ENCODE data around the gene SKP1.

The SKP1 gene

DNA sequence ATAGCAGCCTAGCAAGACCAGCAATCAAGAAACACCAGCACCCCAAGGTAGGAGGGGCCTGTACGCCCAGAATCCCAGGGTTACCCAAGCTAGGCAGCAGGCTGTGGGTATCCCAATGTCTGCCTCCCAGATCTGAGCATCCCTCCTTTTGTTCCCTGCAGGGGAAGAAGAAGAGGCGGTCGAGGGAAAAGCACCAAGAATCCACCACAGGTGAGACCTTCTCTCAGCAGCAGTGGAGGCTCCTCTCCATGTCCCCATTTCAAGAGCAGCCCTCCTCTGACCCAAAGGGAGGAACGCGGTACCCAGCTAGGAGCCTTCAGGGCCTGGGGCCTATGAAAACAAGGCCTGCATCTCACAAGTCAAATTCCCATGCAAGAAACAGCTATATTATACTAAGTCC lies 33.3 kb downstream of the SKP1 start:
- DNase-seq, result no peak

DNA sequence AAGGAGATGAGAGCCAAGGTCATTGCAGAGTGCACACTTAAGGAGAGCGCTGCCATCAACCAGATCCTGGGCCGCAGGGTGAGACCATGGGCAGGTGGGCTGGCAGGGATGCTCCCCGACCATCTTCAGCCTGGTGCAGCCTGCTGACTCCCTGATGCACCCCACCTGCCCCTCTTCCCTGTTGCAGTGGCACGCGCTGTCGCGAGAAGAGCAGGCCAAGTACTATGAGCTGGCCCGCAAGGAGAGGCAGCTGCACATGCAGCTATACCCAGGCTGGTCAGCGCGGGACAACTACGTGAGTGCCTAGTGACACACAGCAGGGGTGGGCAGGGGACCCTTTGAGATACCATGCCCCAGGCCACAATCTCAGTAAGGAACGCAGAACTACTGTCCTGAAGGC lies 33.9 kb downstream of the SKP1 start:
- no peak for DNase-seq

DNA sequence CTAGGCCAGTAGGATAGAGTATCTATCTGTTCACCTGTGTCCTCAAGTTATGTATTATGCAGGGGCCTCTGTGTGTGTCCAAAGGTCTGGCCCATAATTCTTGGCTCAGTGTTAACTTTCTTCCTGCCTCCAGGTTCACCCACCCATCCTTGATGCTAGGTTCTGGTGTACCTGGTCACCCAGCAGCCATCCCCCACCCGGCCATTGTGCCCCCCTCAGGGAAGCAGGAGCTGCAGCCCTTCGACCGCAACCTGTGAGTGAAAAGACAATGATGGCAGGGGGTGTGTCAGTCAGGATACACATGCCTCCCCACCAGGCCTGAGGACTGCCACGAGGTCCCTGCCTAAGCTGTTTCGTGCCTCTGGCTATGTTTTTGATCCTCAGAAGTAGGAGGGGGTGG lies 34.7 kb downstream of the SKP1 start:
- DNase-seq, result no peak

DNA sequence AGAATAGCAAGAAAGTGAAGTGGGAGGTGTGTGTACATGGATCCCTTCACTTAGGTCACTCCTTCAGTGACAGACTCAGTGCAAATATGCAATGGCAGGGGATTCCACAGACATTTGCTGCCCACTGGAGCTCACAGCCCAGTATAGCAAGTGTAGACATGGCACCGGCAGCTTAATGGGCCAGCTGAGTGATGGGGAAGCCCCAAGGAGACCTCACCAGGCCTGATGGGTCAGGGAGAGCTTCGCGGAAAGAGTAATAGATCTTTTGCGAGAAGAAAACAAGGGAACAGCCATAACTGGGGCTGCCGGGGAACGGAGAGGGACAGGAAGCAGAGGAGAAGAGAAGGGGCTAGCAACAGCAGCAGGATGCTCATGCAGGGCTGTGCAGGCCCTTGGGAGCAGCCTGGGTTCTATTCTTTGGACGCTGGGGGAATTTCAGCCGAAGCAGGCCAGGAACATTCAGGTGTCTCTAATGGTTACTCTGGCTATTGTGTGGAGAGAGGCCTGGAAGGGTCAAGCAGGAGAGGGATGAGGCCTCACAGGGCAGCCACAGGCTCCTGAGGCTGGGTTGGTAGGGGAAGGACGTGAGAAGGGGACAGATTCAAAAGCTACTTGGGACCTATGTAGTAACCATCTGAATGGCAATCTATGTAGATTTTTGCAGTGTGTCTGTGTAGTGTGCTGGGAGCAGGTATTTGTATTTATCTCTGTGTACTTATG lies 35.3 kb downstream of the SKP1 start:
- DNase-seq, result peak; percentile 24

DNA sequence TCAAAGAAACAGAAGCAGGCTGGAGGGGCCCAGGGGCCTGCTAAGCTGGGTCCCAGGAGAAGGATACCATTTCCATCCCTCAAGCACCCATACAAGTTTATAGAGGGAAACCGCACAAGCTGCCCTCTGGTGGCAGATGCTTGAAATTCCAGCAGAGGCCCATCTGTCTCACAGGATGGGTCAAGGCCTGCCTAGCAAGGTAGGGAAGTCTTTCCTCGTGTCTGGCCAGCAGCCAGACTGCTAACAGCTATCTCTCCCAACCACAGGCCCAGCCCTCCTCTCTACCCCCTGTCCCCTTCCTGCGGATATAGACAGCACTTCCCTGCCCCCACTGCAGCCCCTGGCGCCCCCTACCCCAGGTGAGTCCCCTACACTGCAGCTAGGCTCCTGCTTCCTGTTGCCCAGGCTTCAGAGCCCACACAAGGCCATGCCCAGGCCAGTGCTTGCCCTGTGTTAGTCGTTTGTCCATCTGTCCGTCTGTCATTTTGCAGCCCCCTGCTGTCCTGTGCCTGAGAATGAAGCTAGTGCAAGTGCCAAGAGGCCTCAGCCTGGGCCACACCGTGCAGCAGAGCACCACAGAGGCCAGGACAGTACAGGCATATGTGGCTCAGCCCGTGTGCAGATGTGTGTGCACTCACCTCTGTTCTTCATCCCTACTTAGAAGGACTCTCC lies 36.1 kb downstream of the SKP1 start:
- peak; percentile 94 for DNase-seq

DNA sequence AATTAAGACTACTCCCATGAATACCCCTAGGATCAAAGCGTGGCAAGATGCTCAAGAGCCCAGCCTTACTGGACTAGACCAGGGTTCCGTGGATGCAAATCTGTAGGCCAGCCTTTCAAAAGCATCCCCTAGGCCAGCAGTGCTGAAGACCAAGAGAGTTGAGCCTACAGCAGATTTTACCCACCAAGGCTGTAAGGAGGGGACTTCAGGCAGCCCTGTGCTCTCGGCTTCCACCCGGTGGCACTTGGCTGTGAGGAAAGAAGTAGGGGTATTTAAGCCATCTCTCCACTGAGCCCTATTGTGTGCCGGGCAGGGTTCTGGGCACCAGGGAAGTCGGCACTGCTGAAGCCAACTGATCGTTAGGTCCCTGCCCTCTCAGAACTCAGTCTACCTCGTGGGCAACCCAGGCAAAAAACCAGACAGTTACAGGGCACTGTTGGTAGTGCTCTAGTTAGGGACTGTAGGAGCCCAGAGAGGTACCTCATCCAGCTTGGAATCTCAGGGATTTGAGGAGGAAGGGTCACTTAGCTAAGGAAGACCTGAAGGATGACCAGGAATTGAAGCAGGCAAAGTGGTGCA lies 36.8 kb downstream of the SKP1 start:
- DNase-seq, result no peak

DNA sequence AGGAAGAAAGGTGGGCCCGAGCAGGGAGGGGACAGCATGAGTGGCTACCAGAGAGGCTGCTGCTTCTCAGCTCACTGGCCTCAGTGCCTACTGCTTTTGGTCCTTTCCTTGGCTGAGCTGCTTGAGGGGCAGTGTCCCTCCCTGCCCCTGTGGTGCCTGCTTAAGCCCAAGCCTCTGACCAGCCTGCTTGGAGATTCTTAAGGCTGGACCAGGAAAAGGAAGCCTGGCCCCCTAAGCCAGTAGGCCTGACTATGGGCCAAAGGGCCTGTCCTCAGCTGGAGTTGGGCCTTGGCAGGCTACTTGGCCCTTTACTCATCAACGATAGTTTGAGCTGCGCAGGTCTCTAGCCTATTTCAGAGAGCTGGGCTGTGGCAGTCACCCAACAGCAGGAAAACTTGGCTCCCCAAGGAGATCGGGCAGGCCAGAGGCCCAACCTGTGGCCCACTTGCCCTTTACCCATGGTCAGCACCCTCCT lies 37.3 kb downstream of the SKP1 start:
- DNase-seq, result no peak

DNA sequence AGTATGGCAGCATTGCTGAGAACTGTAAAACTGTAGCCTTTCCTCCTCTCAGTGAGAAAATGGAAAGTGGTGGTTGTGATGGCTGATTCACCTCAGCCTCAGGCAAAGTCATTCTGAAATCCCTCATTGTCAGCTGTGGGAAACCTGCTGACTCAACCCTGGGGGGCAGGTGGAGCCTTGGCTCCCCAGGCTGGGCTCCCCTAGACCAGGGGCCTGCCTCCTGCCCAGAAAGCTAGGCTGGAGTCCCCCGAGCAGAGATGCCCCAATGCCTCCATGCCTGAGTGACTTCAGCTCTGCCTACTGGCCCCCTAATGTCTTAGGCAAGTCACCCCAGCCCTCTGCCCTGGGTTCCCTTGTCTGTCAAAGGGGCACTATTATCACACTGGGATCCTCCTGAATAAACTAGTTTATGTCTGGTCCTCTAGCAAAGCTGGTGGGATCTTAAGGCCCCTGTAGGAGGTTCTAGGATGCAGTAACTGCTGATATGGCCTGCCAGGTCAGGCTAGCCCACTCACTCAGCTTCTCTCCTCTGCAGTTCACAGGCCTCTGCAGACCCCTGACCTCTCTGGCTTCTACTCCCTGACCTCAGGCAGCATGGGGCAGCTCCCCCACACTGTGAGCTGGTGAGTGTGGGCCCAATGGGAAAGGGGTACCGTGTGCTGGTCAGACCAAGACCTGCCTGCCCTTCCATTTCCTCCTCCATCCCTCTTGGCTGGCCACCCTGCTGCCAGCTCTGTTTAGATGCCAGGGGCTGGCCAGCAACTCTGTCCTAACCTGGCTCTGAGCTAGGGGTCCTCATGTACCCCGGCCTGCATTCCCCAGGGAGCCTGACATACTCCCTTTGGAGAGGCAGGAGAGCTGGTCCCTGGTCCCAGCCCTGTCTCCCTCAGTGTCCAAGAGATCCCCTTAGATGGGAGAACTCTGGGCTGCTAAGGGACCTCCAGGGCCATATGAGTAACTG lies 38.1 kb downstream of the SKP1 start:
- DNase-seq, result no peak

DNA sequence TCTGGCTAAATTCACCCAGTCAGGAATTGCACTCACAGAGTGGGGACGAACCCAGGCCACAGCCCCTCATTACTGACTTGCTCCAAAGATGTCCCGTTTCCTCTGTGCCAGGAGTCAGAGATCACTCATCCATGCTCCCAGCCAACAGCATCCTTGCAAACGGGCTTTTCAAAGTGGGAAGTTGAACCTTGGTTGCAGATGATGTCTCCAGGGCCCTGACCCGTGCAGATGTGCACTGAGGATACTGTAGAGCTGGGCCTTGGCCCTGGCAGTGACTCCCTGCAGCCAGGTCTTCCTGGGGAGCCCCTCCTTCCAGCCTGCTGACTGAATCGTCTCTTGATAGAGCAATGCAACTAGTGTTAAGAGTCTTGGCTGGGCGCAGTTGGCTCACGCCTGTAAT lies 40.0 kb downstream of the SKP1 start:
- no peak for DNase-seq

DNA sequence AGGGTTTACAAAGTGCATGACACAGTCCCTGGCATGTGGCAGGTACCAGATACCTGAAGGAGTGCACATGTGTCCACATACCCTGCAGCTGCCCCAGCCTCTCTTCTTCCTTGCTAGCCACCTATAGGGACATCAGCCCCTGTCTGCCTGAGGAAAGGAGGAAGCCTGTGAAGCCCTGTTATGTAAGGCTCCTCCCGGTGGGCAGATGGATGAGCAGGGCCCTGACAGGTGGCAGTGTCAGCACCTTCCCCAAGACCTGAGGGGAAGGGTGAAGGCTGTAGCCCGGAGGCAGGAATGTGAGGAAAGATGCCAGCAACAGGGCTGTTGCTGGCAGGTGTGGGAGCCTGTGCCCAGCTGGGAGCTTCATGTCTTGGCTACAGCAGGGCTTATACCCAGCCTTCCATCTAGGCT lies 40.5 kb downstream of the SKP1 start:
- DNase-seq, result no peak

DNA sequence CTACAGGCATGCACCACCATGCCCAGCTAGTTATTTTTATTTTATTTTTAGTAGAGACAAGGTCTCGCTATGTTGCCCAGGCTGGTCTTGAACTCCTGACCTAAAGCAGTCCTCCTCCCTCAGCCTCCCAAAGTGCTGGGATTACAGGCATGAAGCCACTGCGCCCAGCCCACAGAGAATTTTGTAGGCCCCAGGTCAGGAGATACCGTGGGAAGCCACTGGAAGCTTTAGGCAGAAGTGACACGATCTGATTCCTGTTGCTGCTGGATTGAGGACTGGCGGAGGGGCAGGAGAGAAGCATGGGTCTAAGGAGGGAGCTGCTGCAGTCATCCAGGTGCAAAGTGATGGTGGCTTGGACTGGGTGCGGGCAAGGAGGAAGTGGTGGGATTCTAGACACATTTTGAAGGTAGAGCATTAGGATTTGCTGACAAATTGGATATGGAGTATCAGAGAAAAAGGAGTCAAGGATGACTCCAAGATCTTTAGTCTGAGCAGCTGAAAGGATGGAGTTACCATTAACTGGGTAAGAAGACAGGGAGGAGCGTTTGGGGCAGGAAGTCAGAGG lies 41.6 kb downstream of the SKP1 start:
- no peak for DNase-seq

DNA sequence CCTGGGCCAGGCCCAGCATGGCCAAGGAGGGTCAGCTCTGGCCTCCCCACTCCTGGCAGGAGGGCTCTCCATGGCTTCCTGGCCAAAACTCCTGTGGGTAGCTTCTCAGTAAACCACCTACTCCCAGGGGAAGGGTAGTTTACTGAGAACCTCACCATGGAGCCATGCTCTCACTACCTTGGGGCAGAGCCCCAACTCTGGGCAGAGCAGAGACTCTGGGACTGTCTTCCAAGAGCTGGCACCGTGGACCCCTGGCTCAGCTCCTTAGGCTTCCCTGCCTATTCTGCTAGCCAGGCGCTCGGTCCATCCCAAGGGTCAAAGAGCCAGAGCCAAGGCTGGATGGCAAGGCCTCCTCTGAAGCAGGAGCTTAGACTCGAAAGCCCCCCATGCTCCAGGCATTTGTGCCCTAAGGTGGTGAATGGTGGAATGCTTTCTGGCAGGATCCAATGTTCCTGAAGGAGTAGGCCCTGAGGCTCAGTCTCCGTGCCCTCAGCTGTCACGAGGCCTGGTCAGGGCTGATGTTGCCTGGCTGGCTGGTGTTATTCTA lies 42.7 kb downstream of the SKP1 start:
- DNase-seq, result no peak

DNA sequence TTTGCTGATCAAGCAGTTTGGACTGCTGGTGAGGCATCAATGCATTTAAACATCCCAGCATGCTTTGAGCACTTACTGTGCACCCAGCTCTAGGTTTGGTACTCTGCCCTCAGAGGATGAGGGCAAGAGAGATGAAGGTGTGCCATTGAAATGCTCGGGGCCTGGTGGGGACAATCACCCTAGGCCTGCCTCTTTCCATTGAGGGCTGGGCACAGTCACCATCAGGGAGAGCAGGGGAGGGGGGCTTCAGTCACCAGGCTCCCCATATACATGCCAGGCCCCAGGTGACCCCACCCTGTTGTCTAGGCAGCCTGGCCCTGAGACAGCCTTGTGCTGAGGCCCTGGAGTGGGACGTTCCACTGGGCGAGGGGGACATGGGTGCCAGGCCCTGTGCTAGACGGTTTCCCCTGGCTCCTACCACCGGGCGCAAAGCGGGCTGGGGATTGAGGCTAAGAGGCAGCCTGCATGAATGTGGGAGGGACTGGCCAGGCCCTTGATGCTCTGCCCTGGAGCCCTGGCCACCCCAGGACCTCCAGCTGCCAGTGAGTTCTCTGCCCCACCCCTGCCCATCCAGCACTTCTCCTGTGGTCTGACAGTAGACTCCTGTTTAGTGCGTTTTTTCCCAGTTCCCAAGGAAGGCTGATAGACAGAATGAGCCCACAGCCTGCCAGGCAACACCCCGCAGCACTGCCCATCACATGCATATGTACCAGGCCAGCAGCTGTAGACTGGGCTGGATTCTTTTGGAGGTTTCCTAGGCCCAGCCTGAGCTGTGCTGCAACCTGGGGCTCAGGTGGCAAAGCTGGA lies 43.4 kb downstream of the SKP1 start:
- no peak for DNase-seq

DNA sequence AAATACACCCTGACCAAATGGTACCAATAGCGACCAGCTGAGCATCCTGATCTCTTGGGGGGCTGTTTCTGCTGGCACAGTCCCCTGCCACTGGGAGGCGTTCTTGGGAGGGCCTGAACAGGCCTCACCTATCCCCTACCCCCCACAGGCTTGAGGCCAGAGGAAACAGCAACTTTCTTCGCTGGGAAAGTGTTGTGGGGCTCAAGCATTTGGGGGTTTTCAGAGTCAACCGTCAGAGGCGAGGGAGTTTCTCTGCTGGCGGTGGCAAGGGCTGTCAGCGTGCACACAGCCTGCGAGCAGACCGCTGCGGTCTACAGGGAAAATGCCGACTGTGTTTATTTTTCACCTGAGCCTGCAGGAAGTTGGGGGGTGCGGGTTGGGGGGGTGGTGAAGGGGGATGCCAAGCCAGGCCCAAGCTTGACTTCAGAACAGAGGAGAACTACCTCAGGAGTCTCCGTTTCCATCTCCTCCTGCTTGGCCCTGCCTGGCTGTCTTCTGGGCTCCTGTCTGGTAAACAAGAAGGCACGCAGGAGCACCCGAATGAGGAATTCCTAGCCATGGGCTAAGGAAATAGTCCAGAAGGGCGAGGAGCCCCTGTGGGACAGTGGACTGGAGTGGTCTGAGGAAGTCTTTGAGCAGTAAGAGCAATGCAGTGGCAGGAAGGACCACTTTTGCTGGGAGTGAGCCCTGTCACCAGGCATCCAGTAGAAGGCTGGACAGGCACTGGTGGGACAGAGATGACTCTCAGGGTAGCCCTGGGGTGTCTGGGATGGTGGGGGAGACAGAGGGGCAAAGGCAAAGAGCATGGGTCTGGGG lies 44.2 kb downstream of the SKP1 start:
- no peak for DNase-seq

DNA sequence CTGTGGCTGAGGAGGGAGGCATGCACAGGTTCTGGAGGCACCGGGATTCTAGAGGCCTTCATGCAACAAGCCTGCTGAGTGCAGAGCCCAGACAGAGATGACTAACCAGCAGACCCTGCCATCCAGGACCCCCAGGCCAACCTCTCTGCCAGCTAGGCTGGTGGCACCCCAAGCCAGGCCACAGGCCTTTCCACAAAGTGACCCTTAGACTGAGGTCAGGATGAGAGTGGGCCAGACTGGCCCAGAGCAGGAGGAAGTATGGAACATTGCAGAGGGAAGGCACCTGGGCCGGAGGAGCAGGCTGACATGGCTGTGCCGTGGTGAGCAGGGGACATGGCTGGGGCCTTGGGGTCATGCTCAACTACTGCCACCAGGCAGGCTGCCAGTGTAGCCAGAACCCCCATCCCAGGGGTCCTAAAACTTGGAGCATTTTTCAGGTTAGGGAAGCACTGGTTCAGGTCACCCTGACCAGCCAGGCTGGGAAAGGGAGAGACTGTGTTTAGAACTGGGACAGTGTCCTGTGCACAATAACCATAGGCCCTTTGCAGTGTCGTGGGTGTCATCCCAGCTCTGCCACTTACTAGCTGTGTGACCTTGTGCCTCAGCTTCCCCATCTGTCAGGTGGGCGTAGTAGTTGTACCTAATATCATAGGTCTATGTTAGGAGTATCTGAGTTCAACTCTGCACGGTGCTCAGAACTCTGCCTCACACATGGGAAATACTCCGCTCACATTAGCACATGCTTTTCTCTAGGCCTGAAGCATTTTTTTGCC lies 45.0 kb downstream of the SKP1 start:
- DNase-seq, result no peak

DNA sequence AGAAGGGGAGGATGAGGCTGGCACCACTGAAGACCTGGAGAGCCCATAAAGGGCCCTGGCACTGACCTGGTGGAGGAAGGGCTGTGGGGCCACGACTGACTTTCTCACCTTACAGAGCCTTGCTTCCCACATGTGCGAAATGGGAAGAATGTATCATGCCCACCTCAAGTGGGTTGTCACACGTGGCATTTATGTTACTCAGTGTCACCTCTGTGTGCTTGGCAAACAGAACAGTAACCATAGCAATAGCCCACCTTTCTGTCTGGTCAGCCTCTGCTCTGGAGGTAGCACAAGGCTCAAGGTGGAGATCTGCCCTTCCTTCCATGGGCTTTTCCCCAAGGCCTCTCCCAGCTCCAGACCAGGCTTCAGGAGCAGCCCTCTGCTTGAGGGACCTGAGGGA lies 45.6 kb downstream of the SKP1 start:
- no peak for DNase-seq

DNA sequence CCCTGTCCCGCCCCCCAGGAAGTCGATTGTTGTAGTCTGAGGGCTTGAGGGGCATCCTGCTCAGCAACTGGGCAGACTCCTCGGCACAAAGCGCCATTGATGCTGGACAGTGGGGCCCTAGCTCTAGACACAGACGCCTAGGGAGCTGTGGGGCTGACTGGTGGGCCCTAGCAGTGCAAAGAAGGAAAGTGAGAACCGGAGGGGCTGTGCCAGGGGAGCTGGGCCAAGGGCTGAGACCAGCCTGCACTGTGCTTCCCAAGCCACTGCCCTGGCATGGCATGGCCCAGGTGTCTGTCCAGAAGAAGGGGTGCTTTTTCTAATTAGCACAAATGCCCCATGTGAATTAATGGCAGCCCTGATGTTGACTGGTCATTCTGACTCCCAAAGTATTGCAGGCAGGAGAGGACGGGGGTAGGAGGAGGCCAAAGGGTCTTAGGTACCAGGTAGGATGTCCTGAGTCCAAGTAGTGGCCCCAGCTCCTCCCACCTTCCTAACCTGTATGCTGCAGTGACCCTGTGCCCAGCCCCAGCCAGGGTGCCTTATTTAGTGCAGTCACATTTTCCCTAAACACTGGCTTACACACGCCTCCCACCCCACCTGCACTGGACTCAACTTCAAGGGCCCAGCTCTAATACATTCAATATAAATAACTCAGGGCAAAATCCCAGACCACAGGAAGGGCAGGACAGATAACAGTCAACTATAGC lies 46.4 kb downstream of the SKP1 start:
- no peak for DNase-seq

DNA sequence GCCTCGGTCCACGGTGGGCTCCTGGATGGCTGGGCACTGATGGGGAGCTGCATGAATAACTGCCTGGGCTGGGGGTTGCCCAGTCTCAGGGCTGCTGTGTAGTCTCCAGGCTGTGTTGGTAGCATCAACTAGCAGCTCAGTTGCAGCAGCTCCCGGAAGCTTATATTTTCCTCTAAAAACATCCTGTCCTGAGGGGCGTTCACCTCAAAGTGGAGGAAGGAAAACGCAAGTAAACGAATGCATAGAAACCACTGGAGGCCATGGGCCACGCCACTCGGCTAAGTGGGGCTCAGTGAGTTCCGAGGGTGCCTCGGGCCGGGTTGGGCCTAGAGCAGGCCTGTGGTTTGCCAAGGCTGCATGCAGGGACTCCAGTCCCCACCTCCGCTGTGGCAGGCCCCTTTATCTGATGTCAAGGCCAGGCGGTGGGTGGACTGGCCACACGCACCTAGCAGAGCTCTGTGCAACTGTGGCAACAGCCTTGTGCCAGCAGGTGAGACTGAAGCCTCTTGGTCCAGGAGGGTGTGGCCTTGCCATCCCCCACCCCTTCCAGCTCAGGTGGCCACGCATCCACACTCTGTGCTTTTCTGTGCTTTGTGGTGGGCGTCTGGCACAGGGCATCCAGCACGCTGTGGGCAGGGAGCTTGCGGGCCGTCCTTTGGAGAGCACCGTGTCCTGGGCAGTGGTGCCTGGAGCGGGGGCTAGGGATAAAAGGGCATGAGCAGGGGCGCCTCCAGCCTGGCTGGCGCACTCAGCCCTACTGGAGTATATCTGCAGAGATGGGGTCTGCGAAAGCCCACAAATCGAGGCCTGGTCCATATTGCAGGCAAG lies 47.1 kb downstream of the SKP1 start:
- DNase-seq, result no peak
